Hepatic stellate cell (primary cell): ENCODE results near the gene FOXC1.

Source experiments
- DNase-seq: peaks from one replicate; pipeline ENCODE4 v3.0.0; 2011; ENCODE audit warnings: low spot score

The FOXC1 gene

DNA sequence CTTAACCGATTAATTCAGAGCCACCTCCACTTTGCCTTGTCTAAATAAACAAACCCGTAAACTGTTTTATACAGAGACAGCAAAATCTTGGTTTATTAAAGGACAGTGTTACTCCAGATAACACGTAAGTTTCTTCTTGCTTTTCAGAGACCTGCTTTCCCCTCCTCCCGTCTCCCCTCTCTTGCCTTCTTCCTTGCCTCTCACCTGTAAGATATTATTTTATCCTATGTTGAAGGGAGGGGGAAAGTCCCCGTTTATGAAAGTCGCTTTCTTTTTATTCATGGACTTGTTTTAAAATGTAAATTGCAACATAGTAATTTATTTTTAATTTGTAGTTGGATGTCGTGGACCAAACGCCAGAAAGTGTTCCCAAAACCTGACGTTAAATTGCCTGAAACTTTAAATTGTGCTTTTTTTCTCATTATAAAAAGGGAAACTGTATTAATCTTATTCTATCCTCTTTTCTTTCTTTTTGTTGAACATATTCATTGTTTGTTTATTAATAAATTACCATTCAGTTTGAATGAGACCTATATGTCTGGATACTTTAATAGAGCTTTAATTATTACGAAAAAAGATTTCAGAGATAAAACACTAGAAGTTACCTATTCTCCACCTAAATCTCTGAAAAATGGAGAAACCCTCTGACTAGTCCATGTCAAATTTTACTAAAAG, 2.7 kb downstream of the FOXC1 start:
- no peak for DNase-seq

DNA sequence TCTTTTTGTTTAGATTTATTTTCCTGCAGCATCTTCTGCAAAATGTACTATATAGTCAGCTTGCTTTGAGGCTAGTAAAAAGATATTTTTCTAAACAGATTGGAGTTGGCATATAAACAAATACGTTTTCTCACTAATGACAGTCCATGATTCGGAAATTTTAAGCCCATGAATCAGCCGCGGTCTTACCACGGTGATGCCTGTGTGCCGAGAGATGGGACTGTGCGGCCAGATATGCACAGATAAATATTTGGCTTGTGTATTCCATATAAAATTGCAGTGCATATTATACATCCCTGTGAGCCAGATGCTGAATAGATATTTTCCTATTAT, 3.2 kb downstream of the FOXC1 start:
- no peak for DNase-seq

DNA sequence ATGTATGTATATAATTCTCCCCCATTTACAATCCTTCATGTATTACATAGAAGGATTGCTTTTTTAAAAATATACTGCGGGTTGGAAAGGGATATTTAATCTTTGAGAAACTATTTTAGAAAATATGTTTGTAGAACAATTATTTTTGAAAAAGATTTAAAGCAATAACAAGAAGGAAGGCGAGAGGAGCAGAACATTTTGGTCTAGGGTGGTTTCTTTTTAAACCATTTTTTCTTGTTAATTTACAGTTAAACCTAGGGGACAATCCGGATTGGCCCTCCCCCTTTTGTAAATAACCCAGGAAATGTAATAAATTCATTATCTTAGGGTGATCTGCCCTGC, 3.6 kb downstream of the FOXC1 start:
- DNase-seq = no peak

DNA sequence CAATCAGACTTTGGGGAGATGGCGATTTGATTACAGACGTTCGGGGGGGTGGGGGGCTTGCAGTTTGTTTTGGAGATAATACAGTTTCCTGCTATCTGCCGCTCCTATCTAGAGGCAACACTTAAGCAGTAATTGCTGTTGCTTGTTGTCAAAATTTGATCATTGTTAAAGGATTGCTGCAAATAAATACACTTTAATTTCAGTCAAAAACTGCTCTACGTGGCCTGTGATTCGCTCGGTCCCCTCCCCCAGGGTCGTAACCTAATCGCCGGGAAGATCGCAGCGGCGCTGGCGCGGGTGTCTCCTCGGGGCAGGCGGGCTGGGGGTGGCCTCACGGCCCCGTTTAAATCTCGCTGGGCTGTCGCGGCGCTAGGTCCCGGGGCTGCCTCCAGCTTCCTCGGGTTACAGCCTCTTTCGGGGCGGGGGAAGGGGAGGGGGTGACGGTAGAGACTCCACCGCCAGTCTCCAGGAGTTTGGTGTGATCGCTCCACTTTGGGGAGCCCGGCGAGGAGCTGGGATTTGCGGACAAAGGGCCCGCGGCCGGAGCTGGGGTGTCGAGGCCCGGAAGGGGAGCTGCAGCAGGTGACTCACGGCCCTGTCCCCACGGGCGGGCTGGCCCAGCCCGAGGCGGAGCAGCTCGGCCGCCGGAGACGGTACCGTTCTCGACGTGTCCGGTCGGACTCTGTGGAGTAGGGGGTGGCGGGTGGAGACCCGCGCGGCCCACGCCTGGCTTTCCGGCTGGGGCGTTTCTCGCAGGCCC, 4.2 kb downstream of the FOXC1 start:
- DNase-seq = no peak

DNA sequence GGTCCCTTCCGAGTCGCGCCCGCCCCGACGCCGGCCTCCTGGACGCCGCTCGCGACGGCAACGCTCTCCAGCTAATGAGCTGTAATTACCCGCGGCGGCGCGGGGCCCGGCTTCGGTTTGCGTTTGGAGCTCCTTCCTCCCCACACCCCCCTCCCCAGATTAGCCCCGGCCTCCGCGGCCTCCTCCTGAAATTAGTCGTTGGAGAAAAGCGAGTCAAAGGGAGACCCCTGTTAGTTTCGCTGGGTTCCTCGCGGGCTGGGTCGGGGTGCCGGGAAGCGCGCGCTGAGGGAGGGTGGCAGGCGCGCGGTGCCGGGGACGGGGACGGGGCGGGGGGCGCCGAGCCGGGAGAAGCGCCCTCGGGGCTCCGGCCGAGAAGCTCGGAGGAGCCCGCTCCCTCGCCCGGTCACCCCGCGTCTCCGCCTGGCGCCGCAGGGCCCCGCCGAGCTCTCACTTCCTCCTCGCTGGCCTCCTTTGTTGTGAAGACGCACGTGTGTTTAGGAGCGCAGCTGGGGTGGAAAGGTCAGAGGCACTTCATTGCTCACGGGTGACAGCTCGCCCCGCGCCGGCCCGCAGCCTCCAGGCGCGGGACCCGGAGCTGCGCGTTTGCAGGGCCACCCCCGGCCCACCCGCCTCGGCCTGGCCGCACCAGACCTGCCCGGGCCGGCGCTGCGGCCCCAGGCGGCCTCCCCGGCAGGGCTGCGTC, 4.9 kb downstream of the FOXC1 start:
- DNase-seq = no peak

DNA sequence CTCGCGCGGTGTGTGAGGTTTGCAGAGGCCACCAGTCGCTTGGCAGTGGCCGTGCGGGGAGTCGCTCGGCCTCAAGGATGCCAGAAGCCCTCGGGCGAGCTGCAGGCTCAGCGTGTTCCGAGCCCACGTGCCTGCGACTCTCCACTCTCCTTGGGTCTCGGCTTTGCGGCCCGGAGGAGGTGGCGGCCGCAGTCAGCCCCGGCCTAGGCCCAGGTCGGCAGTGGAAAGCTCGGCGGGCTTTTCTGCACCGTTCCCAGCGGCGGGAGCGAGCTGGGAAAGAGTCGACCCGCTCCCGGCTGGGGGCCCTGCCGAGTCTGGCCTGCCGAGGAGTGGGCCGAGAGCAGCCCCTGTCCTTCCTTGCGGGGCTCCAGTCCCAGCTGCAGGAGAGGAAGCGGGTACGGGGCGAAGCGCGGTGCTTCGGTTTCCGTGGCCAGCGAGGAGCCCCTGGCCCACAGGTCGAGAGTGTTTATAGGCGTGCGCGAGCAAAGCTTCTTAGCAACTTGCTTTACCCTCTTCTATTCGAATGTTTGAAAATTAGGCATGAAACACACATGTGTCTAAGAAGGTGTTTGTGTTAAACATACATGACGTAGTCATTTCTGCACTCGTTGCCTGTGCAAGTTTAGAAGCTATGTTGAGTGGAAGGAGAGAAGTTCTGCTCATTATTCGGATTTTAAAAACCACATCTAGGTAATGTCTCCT, 5.6 kb downstream of the FOXC1 start:
- no peak for DNase-seq

DNA sequence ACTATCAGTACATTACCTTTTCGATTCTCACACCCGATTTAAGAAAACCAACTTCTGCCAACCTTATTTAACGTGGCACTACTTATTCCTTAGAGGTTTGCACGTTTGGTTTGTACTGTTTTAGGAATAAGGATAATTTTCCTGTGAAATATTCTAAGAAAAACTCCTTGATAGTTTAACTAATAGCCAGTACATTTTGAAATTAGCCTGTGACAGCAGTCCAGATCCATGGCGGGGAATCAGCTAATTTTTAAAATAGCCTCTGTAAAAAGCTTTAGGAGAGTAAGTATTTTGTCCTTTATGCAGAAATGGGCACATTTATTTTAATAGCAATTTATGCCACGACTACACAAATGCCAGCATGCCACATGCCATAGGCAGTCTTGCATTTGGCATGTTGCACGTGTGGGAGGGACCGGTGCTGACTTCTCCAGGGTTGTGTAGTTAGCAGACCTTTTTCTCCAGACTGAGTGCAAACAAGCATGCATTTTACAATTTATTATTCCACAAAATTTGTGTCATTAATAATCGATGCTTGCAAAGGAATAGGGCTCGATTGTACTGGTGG, 6.2 kb downstream of the FOXC1 start:
- no peak for DNase-seq

DNA sequence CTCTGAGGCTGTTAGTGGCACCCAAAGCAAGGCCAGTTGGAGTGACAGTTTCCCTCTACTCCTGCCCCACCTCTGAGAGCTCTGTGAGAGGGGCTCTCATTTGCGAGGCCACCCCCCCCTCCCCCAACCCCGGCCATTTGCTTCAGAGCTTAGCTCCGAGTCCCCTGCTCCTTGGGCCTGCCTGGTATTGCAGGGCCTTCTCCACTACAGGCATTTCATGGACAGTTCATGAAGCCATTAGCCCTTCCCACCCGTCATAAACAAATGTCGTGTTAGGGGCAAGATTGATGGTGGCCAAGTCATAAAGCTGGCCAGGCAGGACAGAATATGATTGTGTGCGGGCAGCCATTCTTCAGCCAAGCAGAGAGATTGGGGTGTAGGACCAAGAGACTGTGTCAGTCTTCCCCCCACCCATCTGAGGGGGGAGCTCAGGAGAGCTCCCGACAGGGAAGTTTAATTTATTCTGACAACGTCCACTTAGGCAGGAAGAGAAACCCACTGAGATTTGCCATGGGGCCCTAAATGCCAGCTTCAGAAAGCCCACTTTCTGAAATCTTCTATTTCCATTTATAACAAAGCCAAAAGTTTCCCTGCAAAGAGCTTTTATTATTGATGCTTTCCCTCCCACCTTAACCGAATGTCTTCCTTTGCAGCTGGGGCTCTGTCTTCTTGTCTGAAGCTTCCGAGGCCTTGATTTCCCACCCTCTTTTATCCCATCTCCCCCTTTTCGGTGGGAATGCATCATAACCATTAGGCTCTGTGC, 7.2 kb downstream of the FOXC1 start:
- no peak for DNase-seq

DNA sequence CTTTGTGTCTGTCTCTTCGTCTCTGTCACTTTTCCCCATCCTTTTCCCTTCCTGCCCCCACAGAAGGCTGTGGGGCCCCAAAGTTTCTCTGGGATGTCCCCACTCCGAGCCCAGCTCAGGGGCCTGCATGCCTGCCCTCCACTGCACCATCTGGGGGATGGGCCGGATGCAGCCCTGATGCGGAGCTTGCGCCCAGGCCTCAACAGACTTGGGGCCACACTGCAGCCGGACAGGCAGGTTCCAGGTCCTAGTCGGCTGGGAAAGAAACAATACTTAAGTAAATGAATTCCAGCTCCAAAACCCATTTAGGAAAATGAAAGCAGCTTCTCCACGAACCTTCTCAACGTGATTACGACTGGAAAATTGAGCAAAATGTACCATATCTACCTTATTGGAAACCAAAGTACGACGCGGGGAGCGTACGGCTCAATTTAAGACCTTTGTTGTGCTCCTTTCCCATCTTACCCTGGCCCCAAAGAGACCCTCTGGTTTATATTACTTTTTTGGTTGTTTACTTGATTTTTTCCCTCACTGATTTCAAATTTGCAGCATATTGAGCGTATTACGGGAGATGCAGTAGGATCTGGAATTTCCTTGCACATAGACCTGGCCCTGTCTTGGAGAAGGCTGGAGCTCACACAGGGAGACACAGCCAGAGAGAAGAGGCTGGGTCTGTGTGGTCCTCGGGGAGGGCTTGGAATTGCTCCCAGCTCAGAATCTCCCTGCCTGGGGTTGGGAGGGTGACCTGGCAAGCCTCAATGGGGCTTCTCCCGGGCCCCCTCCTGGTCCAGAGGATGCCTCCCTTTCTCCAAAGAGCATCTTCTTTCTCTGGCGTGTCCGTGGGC, 8.0 kb downstream of the FOXC1 start:
- no peak for DNase-seq

DNA sequence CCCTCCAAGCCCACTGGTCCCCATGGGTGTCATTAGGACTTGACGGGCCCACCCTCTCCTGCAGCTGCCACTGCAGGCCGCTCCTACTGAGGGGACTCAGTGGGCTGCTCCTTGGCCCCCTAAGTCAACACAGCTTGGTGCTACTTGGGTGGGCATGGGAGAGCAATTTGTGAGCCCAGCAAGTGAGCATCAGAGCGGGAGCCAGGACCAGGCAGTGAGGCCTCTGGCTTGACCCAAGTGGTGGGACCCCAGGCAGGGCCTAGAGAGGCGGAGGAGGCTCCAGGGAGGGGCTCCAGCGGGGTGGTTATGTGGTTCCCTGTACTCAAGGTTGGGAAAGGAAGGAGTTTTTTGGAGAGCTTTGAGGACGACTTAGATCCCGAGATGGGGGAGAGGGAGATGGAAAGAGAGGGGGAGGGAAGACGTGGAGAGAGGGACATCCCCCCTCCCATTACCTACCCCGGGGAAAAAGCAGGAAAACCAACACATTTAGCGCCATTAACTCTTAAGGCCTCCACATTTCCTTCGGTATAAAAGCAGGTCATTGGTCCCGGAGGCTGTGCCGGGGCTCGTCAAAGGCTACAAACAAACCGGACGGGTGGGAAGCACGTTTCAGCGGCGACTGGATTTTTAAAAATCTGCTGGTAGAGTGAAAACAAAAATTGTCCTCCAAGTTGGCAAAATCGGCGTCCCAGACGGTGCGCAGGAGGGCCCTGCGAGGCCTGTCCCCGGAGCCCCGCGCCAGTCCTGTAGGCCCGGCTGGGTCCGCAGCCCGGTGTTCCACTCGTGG, 8.8 kb downstream of the FOXC1 start:
- DNase-seq = no peak

DNA sequence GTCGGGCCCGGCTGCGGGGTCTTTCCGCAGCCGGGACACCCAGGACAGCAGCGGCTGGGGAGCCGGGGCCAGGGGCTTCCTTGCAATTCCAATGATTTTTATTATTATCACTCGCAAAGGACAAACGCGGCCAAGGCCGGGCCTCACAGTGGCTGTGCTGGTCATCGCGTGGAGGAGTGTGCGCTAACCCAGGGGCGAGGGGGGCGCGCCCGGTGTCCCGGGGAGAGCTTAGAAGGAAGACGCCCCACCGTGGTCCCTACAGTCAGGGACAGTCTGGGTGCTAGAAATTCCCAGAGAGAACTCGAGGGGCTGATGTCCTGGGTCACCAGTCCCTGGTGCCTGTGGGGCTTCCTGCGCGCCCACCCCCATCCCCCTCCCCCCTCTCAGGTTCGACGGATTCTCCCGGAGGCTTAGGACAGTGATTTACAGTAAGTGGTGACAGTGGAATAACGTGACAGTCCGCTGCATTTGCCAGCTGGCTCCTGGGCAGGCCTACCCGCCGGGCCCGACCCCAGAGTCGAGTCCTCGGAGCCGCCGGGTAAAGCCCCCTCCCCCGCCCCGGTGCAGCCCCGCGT, 9.5 kb downstream of the FOXC1 start:
- no peak for DNase-seq

DNA sequence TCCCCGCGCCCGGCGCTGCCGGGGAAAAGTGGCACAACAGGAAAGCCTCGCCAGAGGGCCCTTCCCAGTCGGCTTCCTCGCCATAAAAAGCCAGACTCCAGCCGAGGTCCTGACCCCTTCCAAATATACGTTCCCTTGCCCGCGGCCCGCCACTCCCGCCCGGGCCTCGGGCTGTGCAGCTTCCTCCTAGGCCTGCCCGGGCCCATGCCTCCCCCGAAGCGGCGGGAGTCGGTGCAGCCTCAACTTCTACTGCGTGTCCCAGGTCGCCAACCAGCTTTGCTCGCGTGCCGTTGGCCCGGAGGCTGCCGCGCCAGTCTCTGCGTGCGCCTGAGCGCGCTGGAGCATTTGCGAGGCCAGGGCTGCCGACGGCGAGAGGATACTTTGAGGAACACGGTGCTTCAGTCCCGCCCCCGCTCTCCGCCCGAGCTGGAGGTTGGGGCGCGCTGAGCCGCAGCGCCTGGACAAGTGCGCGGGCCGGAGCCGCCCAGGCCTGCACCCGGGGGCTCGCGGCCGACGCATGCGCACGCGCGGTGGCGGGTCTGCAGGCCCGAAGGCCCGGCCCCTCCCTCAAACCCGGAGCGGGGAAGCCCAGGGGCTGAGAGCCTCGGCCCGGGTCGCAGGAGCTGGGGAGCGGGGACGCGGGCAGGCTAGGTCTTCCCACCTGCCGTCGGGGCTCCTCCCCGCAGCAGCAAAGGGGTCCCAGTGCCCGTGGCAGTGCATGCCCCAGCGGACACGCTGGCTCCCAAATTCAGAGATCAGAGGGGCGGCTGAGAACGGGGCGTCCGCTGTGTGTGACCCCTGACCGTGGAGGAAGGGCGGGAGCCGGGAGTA, 10.2 kb downstream of the FOXC1 start:
- no peak for DNase-seq

DNA sequence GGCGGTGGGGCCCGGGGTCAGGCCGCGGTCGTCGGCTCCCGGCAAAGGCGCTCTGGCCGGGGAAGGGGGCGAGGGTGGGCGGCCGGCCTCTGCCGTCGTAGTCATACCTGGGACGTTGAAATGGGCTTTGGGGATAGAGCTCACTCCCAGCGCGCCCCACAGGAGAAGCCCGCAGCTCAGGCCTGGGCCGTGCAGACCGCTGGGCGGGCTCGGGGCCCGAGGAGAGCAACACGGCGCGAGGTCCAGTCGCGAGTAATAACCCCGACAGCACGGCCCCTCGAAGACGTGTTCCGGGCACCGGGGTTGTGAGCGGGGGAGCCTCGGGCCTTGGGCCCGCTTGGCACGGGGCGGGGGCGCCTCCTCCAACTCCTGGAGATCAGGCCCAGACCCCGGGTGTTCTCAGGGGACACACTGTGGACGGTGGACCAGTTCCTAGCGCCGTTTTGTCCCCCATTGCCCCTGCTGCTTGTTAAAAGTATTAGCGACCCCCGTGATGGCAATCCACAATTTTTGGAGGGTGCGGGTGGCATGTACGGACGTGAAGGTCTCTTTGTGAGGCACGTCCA, 10.9 kb downstream of the FOXC1 start:
- no peak for DNase-seq

DNA sequence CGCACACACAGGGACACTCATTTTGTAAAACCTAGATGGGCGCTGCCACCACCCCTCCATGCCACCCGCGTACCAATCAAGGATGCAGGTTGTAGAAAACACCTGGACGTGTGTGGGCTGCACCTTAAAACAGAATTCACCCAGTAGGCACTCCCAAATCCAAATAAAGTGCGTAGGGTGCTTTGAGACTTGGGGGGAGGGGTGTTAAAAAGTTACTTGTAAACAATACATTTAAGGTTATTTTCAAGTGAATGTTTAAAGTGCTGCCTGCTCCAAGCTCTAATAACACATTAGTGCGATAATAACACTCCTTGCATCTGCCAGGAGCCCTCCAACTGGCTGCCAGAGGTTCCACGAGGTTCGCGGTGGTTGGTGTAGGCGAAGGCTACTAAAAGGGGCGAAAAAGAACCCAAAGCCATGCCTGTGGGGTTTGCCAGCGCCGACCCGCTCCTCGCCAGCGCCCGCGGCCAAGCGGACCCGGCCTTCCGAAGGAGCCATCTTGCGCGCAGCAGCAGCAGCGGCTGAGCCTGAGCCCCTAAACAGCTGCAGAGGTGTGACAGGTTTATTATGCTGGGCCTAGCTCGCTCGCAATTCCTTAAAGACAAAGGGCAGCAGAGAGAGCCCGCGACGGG, 11.5 kb downstream of the FOXC1 start:
- DNase-seq = no peak

DNA sequence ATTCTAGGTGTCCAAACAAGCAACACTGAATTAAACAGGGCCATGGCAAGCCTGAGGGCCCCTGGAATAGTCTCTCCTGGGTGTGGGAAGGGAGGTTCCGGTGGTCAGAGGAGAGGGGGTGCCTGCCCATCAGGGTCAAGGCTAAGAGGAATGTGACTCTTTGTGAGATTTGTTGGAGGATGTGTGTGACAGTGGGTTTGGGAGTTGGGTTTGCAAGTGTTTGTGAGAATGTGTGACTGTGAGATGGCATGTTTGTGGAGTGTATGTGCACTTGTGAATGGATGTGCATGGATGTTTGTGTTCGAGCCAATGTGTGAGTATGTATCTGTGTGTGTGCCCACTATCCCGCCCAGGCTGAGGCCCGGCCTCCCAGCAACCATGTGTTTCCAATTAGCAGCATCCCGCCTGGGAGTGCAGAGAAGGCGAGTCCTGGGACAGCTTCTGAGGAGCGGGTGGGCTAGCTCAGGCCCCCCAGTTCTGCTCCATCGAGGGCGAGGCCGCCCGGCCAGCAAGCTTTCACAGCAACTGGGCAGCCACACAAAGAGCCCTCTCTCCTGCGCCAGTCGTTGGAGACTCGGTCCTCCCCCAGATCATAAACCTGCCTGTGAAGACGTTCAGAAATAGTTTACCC, 12.6 kb downstream of the FOXC1 start:
- no peak for DNase-seq

DNA sequence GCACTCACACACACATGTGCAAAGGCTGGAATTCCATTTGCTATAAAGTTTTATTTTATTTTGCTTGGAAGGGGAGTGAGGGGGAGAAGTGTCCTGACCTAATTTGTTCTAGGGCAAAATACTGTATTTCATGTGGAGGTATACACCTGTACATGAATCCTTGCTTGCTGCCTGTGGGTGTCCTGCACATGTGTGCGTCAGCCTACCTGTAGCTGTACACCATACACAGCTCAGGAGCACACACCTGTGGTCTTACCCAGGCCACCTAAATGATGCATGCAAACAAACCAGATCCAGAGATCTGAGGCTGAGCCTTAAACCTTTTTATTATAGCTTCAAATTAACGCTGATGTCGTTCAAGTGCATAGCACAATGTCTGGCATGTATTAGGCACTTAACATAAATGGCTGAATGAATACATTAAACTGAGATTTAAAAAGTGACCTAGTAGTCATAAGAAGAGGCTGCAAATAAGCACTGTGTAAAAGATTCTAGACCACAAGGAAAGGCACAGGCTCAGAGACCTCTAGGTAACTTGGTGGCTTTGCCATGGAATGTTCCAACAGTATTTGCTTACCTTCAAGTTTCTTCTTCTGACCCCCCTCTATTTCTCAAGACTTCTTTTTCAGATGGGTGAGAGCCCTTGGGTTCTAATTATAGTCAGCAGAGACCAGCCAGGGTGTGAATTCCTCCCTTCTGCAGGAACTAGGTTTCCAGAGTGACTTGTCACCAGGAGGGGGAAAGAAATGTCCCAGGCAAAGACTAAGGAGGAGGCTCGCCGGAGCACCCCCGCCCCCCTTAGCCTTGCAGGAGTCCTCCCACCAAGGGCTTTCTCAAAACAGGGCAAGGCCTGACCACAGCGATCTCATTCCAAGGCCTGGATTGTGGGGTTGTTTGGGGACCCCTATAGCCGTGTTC, 13.4 kb downstream of the FOXC1 start:
- DNase-seq = no peak

DNA sequence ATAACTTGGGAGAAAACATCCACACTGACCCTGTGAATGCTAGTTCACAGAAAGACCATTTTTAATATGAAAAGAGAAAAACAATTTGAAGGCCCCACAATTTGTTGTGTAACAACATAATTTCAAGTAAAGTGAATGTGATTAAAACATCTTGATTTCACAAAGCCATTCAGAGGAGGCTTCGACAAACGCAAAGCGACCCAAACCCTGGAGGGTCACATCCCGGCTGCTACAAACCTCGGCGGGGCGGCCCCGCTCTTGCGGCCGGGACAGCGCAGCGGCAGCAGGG, 14.0 kb downstream of the FOXC1 start:
- no peak for DNase-seq
